GM18858 (cell line): ENCODE data around the gene PARK7.
A peak's percentile ranks its signal among the peaks of the same experiment; 100 is the strongest.
"Not testable (repeated sequence)": the region's sequence is repeated elsewhere in the genome, so short reads cannot be mapped to it uniquely, and the experiment has no call there.

Experiments used
- ATAC-seq: cut with Tn5 transposase; IDR thresholded peaks from one replicate; pipeline ENCODE4 v1.9.1; 2021; ENCODE audit not compliant: unreplicated experiment

PARK7 gene

DNA sequence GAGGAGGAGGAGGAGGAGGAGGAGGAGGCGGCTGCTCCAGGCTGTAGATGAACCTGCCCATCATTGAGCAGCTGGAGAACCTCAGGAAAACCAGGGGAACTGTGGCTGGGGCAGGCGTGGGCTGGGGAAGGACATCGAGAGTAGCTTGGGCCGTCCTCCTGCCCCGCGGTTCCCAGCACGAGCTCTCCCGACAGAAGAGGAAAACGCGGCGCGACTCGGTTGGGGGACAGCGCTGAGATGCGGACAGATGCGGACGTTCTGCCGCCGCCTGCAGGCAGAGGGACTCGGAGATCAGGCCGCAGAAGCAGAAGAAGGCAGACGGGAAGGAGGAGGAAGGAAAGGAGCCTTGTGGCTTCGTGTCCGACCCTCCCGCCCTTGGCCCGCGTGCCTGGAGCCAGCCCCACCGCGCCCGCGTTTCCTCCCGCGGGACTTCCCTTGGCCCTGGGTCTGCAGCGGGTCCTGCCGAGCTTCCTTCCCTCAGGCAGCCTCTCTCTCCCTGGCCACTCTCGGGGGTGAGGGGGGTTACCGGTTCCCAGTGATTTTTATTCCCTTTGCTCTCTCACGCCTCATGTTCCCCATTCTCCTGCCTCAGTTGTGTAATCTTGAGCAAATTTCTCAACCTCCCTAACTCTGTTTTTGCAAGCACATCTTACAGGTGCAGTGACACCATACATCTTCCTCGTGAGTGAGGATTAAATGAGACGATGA, 19.1 kb upstream of the PARK7 start:
- ATAC-seq: no peak

DNA sequence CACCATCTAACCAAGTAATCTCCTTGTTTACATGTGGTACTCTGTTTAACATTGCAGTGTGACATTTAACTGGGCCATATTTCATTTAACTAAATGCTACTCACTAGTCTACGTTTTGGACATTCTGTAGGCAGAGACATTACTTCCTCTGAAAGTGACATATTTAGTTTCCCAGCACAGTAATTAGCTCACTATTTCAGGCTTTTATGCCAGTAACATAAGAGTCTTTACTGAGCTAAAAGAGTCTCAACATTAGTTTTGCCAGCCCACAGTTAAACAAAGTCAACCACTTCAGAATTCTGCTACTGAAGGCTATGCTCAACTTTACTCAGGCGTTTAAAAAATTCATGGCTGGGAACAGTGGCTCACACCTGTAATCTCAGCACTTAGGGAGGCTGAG, 18.3 kb upstream of the PARK7 start:
- no peak for ATAC-seq

DNA sequence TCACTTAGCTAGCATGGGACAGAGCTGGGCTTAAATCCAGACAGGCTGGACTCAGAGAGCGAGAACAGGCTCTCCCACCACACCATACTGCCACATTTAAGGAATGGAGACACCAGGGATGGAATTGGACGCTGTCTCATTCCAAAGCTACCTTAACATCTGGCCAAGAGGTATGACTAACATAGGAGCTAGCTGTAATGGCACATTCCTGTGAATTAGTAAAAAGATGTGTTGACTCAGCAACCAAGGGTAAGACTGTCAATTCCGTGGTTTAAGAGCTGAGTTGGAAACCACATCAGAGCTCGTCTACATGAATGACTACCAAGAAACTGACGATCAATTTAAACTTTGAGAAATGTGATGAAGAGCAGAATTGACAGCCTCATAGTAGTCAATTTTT, 12.6 kb upstream of the PARK7 start:
- no peak for ATAC-seq

DNA sequence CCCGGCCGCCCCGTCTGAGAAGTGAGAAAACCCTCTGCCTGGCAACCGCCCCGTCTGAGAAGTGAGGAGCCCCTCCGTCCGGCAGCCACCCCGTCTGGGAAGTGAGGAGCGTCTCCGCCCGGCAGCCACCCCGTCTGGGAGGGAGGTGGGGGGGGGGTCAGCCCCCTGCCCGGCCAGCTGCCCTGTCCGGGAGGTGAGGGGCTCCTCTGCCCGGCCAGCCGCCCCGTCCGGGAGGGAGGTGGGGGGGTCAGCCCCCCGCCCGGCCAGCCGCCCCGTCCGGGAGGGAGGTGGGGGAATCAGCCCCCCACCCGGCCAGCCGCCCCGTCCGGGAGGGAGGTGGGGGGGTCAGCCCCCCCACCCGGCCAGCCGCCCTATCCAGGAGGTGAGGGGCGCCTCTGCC, 8.7 kb upstream of the PARK7 start:
- not testable (repeated sequence) for ATAC-seq

DNA sequence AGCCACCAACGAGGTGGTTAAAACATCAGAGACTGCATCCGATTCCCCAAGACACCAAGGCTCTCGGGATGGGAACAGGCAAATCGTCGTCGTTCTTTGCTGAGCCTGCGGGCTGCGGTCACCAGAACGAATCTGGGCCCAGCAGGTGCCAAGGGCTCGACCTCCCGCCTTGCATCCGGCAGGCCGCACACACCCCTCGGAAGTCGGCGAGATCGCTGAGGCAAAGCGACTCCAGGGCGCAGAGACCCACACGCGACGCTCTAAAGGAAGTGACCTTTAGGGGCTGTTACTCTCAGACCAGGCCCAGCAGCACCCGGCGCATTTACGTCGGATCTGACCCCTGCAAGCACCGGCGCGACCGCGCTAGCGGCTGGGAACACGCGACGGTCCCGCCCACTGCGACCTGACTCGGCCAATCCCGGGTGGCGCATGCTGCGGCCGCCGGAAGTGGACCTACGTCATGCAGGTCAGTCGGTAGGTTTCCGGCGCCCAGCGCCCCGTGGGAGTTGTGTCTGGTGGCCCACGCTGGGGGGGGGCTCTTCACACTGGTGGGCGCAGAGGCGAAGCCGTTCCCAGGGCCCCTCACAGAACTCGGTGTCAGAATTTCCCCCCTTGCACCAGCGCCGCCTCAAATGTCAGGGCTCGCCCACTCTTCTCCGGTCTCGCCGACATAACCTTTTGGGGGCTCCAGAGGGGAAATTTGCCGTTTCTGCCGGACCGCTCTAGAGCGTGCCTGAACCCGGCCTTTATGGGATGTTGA, 7.5 kb upstream of the PARK7 start:
- peak; percentile 80 for ATAC-seq

DNA sequence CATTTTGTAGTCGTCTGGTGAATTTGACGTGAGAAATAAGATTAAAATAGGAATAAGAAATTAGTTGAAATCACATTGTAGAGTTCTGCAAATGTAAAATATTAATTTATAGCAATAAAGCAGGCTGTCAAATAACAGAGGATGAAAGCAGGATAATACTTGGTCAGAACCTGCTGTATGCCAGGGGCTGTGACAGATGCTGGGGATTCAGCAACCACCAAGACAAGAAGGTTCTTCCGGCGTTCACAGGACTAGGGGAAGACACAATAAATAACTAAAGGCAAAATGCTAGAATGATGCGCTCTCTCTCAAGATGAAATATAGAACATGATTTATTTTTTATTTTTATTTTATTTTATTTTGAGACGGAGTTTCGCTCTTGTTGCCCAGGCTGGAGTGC, 6.8 kb upstream of the PARK7 start:
- ATAC-seq: no peak

DNA sequence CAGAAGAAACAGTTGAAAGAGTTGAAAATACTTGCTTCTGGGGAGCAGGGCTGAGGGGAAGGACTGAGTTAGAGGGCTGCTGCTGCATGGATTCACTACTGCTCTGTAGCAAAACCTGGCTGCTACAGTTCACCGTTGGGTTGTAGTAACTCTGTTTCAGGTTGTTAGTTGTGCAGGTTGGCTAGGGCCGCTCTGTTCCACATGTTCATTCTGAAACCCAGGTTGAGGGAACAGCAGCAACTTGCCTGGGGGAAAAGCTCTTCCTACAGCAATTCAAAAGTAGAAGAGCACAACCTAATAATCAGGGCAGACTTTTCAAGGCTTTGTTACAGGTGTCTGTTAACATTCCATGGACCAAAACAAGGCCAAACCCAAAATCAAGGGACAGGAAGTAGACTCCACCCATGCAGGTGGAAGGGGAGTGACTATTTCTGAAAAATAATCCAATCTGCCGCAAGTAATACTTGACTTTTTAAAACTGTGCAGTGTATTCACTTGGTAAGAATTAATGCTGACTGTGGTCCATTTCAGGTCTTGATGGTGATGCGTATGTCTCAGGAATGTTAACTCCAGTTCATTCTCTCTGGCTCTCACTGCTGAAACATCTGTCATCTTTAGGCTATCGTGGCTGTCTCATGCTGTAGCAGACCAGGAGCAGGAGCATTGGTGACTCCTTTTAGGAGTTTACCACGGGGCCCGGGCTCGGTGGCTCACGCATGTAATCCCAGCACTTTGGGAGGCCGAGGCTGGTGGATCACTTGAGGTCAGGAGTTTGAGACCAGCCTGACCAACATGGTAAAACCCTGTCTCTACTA, 5.1 kb upstream of the PARK7 start:
- no peak for ATAC-seq

DNA sequence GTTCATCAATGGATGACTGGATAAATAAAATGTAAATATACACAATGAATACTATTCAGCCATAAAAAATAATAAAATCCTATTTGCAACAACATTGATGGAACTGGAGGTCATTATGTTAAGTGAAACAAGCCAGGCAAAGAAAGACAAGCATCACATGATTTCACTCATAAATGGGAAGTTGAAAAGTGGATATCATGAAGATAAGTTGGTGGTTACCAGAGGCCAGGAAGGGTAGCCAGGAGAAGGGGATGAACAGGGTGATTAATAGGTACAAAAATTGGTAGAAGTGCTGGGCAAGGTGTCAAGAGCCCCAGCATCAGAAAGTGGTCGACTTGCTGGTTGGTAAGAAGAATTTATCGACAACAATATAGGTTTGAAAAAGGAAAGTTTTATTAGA, 1.3 kb upstream of the PARK7 start:
- ATAC-seq: no peak

DNA sequence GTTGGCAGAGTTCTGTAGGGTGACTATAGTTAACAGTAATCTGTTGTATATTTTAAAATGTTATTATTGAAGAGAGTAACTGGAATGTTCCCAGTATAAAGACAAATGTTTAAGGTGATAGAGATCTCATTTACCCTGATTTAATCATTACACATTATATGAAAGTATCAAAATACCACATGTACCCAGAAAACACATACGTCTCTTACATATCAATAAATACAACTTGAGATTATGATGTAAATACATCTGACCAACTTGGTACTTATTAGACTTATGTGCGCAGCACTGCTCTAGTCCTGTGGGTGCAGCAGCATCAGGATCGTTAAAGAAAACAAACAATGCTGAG, 670 bp upstream of the PARK7 start:
- no peak for ATAC-seq

DNA sequence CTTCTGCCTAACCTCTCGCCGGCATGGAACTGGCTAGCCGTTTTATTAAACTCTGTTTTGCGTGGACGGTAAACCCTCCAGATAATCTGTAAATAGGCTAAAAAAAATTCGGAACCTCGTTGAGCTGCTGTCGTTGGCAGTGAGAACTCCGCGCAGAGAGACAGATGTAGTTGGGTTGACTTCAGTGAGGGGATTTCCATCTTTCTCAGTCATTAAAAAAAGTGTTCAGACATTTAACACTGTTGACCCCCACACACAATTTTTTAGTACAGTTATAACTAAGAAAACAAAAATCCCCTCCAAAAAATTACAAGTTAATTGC, 464 bp downstream of the PARK7 start:
- ATAC-seq: peak; percentile 23

DNA sequence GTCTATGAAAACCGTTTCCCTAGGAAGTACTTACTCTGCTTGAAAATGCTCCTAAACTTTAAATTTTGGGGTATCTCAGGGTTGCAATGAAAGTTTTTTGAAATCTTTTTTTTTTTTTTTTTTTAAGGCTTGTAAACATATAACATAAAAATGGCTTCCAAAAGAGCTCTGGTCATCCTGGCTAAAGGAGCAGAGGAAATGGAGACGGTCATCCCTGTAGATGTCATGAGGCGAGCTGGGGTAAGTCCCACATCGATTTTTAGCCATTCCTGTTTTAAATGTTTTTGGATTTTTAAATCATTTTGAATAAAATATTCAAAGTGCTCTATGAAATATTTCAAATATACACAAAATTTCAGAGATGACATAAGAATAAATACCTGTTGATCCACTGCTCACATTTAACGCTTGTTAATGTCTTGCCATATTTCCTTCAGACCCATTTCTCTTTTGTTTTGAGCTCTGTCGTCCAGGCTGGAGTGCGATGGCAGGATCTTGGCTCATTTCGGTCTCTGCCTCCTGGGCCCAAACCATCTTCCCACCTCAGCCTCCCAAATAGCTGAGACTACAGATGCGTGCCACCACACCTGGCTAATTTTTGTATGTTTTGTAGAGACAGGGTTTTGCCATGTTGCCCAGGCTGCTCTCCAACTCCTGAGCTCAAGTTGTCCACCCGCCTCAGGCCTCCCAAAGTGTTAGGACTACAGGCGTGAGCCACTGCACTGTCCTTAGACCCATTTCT, 1.3 kb downstream of the PARK7 start:
- ATAC-seq: no peak

DNA sequence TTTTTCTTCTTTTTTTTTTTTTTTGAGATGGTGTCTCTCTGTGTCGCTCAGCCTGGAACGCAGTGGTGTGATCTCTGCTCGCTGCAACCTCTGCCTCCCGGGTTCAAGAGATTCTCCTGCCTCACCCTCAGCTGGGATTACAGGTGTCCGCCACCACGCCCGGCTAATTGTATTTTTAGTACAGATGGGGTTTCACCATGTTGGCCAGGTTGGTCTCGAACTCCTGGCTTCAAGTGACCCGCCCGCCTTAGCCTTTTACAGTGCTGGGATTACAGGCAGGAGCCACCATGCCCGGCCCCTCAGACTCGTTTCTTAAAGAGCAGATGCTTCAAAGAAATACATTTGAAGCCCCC, 1.8 kb downstream of the PARK7 start:
- ATAC-seq: not testable (repeated sequence)

DNA sequence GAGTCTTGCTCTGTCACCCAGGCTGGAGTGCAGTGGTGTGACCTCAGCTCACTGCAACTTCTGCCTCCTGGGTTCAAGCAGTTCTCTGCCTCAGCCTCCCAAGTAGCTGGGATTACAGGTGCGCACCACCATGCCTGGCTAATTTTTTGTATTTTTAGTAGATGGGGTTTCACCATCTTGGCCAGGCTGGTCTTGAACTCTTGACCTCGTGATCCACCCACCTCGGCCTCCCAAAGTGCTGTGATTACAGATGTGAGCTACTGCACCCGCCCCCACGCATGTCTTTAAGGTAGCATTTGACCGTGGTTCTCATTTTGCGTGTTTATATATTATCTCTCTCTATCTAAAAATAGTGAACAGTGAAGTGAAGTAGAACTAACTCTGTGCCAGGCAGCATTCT, 2.3 kb downstream of the PARK7 start:
- not testable (repeated sequence) for ATAC-seq

DNA sequence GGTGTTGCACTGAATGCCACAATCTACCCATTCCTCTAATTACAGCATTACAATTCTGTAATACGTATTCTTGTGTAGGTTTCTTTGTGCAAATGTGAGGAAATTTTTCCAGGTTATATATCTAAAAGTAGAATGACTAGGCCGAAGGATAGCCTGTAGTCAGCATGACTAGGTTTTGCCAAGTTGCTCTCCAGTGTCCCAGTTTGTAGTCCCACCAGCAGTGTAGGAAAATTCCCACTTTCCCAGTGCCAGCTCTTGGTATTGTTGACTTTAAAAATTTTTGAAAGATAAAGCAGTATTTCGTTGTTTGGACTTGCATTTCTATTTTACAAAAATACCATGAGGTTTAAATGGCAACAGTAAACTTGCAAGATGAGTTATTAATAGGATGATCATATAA, 3.0 kb downstream of the PARK7 start:
- ATAC-seq: no peak

DNA sequence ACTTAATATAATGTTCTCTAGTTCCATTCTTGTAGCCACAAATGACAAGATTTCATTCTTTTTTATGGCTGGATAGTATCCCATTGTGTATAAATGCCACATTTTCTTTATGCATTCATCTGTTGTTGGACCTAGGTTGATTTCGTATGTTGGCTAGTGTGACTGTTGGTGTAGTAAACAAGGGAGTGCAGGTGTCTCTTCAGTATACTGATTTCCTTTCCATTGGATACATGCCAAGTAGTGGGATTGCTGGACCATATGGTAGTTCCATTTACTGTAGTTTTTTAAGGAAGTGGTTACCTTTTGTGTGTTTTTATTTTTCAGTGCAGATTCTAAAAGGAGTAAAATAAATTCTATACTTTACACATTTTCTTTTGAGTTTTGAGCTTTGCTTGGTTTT, 5.7 kb downstream of the PARK7 start:
- no peak for ATAC-seq

DNA sequence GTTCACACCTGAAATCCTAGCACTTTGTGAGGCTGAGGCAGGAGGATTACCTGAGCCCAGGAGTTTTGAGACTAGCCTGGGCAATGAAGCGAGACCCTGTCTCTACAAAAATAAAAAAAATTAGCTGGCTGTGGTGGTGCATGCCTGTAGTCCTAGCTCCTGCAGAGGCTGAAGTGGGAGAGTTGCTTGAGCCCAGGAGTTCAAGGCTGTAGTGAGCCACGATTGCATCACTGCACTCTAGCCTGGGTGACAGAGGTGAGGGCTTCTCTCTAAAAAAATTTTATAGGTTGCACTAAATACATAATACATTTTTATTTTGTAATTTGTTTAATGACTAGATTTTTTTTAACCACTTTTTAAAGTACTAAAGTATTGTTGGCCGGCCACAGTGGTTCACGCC, 6.1 kb downstream of the PARK7 start:
- no peak for ATAC-seq

DNA sequence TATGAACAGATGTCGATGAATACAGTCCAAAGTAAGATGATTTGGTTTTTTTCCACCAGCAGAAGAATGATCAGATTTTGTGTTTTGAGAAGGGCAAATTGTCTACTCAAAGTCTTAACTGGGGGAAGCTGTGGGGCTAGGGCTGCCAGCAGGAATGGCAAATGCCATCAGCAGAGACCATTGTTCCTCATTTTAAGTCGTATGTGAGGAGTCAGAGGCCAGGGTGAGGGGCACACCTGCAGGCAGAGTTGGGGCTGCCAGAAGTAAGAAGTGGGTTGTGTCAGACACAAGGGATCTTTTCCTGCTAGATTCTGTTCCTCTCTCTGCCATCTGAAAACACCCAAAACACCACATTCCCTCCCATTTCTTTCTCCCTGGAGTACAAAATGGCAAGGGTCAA, 8.7 kb downstream of the PARK7 start:
- ATAC-seq: no peak

DNA sequence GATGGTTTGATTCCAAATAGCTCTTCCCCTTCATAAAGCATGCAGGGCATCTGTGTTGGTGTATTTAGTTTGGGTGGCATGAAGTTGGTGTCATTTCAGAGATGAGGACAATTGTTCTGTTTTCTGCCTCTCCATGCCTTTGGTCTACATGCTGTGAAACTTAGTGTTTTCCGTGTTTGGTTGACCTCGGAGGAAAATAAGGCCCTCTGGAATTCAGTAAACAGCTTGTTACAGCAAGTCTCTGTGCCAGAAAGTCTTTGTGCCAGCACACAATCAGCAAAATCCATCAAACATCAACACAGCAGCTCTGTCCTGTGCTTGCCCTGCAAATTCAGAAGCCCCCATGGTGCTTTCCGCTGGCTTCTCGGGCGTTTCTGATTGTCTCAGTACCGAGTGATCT, 9.5 kb downstream of the PARK7 start:
- ATAC-seq: no peak

DNA sequence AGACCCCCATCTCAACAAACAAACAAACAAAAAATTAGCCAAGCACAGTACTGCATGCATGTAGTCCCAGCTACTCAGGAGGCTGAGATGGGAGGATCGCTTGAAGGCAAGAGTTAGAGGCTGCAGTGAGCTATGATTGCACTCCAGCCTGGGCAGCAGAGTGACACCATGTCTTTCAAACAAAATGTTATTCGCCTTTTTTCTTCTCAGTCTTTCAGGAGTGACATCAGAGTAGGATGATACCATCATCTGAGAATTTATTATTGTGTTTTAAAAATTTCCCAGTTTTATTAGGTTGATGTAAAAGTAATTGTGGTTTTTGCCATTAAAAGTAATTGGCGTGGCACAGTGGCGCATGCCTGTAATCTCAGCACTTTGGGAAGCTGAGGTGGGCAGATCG, 10.8 kb downstream of the PARK7 start:
- no peak for ATAC-seq

DNA sequence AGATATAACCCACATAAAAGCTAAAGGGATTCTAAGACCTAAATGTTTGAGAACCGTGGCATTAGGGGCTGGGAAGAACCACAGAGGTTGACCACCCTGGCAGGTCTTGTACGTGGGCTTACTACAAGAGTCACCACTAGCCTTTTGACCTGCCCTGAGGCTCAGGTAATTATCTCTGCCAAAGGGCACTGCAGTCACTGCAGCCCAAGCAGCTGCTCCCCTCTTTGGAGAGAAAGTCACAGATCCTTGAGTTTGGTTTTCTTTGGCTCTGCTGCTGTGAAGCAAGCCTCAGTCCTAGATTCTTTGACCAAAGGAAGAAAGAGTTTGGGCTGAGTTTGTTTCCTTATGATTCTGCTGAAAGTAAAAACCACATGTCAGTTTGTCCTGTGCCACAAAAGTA, 11.6 kb downstream of the PARK7 start:
- ATAC-seq: no peak

DNA sequence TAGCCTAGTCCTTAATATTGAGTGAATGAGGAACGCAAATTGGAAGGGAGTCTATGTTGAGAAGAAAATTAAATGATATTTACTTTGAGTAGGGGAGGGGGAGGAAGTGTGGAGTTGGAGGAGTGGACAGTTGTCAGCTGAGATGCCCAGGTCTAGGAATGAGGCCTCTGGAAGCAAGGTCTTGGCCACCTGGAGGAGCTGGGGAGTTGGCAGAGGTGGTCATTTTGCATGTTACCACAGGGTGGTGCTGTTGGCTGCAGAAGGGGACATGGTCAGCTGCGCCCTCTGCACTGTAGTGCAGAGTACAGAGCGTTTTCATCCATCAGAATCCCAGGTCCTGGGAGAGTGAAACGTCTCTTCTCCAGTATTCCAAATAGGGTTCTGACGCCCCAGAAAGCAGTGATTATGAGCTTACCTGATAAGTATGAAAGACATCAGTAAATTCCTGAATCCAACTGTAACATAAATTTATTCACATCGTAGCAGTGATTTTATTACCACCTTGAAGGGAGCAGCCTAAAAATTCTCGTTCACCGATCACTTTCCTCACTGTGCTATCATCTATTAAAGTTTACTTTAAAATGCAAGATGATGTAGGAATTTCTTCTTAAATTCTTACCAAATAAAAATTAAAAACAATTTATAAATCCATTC, 13.8 kb downstream of the PARK7 start:
- no peak for ATAC-seq
